HCT116 (cell line): Measurements from ENCODE around the gene MYH13.

Source experiments
- CTCF ChIP-seq, 3 experiments: fragments of 200-600 bp in 1 of 3; sonication (generic) in 1 of 3; IDR thresholded peaks in 2 of 3; conservative IDR thresholded peaks in 1 of 3; 2 replicates each; pipeline ENCODE4 v1.5.1; 2012 to 2017; ENCODE audit warnings: low read depth in 2 of 3, low read length in 2 of 3, antibody characterized with exemption in 1 of 3, borderline replicate concordance in 1 of 3, control low read depth in 1 of 3, mild to moderate bottlenecking in 1 of 3, mixed read lengths in 1 of 3, mixed run types in 1 of 3, moderate library complexity in 1 of 3; ENCODE audit not compliant: insufficient read depth in 1 of 3
- EZH2 ChIP-seq: fragments of 200-600 bp; sonication (generic); IDR thresholded peaks from 2 replicates; pipeline ENCODE4 v1.6.1; 2017; ENCODE audit warnings: antibody characterized with exemption, mixed run types
- JUND ChIP-seq: IDR thresholded peaks from 2 replicates; pipeline ENCODE4 v1.6.1; 2012
- MAX ChIP-seq: IDR thresholded peaks from 2 replicates; pipeline ENCODE4 v1.6.1; 2012
- POLR2A ChIP-seq: IDR thresholded peaks from 2 replicates; pipeline ENCODE4 v1.7.0; 2011; ENCODE audit warnings: borderline replicate concordance; ENCODE audit not compliant: insufficient read depth, insufficient read length; ENCODE audit errors: extremely low read depth
- POLR2AphosphoS5 ChIP-seq: IDR thresholded peaks from 2 replicates; pipeline ENCODE4 v1.6.1; 2011; ENCODE audit warnings: mild to moderate bottlenecking, low read depth, low read length, moderate library complexity
- REST ChIP-seq: IDR thresholded peaks from 2 replicates; pipeline ENCODE4 v1.6.1; 2012; ENCODE audit warnings: low read depth
- SP1 ChIP-seq: IDR thresholded peaks from 2 replicates; pipeline ENCODE4 v1.6.1; 2012; ENCODE audit warnings: low read depth
- TCF7L2 ChIP-seq: IDR thresholded peaks from 2 replicates; pipeline ENCODE4 v1.7.0; 2011; ENCODE audit warnings: borderline replicate concordance, inconsistent platforms; ENCODE audit not compliant: insufficient read depth, insufficient read length; ENCODE audit errors: extremely low read depth
- YY1 ChIP-seq: IDR thresholded peaks from 2 replicates; pipeline ENCODE4 v1.6.1; 2011; ENCODE audit warnings: low read length, low read depth, moderate library complexity, mild to moderate bottlenecking; ENCODE audit not compliant: insufficient replicate concordance; ENCODE audit errors: extremely low read depth

GRCh38 chr17:10380631-10381408 lies 8.0 kb upstream of the MYH13 start:
- no peak for TF ChIP-seq CTCF (IDR thresholded peaks at IDR 0.05 in 2 of 3, conservative IDR thresholded peaks at IDR 0.05 in 1 of 3; ENCODE audit: borderline replicate concordance in 1 of 3, insufficient read depth in 1 of 3, low read depth in 2 of 3, low read length in 2 of 3)
- TF ChIP-seq MAX, result no peak
- no peak for TF ChIP-seq REST
- no peak for TF ChIP-seq EZH2
- TF ChIP-seq POLR2A, result no peak
- no peak for TF ChIP-seq POLR2AphosphoS5
- no peak for TF ChIP-seq TCF7L2
- TF ChIP-seq JUND, result no peak
- no peak for TF ChIP-seq YY1
- TF ChIP-seq SP1, result no peak
